ENCODE measurements around the gene PRSS16.

PRSS16 gene

GRCh38 chr6:27288136-27289044, 40.9 kb downstream of the PRSS16 start:
- DNase-seq = no peak

GRCh38 chr6:27290065-27290849, 42.8 kb downstream of the PRSS16 start:
- DNase-seq = no peak

DNA sequence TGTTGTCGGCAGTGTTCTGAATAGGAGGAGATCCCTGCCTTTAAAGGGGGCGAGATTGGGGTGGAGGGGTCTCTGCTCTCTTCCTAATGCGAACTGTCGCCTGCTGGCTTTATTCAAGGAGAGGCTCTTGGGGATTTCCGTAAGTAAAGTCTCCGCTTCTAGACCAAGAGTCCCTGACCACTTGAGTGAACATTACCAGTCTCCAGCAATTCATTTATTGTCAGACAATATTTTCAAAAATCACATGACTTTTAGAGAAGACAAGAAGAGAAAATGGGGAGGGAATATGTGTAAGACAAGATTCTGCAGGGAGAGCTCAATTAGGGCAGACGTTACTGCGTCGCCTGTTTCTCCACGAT, 43.3 kb downstream of the PRSS16 start:
- DNase-seq = no peak

DNA sequence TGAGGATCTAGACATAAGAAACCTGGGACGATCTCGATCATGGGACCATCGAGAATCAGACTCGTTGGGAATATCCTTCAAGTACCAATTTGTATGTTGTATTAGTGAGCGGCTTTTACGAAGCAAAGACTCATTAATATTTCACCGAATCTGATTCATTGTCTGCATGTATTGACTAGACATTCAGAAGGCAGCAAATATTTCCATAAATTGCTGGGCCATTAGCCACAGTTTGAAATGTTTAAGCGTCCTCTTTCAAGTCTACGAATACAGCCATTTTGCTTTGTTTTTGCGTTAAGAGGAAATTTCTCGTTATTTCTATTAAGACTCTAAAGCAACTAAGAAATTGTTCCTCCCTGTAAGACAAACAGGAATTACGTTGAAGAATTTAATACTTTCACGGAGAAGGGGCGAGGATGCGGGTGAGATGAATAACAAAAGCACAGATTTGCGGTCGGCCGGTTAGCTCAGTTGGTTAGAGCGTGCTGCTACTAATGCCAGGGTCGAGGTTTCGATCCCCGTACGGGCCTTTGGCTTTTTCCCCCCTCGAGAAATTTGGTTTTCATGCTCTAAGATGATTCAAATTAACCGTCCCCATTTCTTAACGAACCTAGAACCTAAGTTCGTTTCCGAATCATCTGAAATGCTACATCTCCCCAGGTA, 46.1 kb downstream of the PRSS16 start:
- DNase-seq = peak in 1 of 2 experiments; percentile 59

- DNase-seq = no peak
Observed at GRCh38 chr6:27294409-27294808, 46.9 kb downstream of the PRSS16 start.

GRCh38 chr6:27295301-27296079, 48.0 kb downstream of the PRSS16 start:
- peak; percentile 64 to 81 for DNase-seq

- DNase-seq = no peak
Observed at GRCh38 chr6:27296106-27296783, 48.7 kb downstream of the PRSS16 start.

- DNase-seq = no peak
Observed at GRCh38 chr6:27297484-27297856, 50.0 kb downstream of the PRSS16 start.

DNA sequence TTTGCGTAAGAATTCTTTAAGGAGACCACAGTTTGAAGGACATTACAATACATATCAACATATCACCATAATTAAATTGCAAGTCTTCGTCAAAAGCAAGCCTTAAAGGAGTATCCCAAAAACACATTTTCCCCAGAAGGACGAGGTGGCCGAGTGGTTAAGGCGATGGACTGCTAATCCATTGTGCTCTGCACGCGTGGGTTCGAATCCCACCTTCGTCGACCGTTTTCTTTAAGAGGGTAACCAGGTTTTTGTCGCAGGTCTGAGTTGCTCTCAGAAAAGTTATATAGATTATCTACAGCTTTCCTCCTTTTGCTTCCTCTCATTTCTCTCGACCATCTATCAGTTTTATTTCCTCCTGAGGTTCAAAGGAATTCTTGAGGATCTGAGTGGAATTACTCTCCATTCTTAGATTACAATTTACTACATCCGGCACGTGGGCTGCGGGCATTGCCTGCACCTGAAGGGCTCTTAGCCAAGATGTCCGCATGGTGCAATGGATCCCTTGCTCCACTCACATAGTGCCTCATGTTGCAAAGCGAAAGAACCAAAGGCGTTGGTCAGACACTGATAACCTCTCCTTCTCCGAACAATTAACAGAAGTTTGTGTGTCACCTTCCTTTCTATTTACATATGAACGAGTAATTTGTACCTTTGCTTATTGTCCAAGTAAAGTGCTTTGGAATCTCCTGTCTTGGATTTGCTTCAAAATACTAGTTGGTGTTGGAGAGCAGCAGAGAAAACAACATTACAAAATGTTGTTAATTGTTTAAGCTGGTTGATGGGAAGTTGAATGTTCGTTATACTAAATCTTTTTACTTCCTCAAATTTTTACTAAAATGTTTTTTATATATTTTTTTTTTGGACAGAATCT, 50.6 kb downstream of the PRSS16 start:
- DNase-seq = peak; percentile 49 to 74

DNA sequence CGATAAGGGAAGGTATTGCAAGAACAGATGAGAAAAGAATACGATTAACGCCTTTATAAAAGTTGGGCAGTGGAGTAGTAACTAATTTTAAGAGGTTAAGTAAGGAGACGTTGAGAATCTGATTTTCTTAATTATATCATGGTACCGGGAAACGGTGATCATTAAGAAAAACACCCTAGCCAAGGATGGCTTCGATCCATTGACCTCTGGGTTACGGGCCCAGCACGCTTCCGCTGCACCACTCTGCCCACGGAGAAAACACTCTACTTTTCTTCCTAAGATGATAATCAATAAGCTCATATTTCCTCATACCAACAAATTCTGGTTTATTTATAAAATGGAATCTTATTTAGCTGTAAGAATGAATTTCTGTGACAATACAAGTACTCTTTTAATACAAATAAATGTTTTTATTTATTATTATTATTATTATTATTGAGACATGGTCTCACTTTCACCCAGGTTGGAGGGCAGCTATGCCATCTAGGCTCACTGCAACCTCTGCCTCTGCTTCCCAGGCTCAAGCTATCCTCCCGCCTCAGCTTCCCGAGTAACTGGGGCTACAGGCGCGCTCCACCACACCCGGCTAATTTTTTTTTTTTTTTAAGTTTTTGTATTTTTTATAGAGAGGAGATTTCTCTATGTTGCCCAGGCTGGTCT, 56.2 kb downstream of the PRSS16 start:
- DNase-seq = no peak

Data from NCI-H446 (cell line).